GM12872 (cell line): ENCODE results near the gene FAM174A.

Experiments
- TF ChIP-seq, protein P1 (sequence below): IDR thresholded peaks from 3 replicates; pipeline ENCODE4 v1.5.1; 2011; ENCODE audit warnings: low read depth, mild to moderate bottlenecking, low read length, moderate library complexity; ENCODE audit not compliant: insufficient read depth

FAM174A gene

DNA sequence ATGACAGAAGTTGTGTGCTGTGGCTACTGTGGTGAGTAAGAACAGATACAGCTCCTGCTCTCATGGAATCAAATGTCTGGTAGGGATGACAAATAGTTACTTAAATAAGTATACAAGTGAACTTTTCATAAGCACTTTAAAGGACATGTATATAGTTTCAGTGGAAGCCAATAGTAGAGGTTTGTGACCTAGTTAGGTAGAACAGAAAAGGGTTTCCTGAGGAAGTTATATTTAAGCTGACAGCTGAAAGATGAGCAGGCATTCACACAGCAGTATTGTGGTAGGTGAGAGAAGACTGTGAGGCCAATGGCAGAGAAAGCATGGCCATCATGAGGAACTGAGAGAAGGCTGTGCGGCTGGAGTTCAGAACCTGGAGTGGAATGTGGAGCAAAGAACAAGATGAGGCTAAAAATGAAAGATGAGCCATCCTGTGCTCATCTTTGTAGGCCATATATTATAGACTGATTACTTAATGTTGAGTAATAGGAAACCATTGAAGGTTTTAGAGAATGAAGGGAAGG, 15.4 kb downstream of the FAM174A start:
- TF ChIP-seq, protein P1, sequence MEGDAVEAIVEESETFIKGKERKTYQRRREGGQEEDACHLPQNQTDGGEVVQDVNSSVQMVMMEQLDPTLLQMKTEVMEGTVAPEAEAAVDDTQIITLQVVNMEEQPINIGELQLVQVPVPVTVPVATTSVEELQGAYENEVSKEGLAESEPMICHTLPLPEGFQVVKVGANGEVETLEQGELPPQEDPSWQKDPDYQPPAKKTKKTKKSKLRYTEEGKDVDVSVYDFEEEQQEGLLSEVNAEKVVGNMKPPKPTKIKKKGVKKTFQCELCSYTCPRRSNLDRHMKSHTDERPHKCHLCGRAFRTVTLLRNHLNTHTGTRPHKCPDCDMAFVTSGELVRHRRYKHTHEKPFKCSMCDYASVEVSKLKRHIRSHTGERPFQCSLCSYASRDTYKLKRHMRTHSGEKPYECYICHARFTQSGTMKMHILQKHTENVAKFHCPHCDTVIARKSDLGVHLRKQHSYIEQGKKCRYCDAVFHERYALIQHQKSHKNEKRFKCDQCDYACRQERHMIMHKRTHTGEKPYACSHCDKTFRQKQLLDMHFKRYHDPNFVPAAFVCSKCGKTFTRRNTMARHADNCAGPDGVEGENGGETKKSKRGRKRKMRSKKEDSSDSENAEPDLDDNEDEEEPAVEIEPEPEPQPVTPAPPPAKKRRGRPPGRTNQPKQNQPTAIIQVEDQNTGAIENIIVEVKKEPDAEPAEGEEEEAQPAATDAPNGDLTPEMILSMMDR: no peak

DNA sequence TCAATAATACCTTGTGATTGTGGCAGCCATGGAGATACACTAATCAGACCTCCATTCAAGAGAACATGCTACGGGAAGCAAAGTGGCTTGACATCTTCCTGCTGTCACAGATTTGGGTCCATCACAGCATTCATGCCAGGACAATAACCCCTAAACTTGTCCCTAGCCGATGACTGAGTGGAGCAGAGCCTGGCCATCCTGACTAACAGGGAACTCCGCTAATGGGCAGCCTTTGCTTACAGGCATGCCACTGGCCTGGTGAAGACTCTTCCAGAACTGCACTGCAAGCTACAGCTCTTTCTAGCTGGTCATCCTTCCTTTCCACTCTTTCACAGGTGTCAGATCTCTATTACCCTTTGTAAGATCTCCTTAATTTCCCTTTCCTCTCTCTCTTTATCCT, 16.0 kb downstream of the FAM174A start:
- TF ChIP-seq, protein P1: no peak

DNA sequence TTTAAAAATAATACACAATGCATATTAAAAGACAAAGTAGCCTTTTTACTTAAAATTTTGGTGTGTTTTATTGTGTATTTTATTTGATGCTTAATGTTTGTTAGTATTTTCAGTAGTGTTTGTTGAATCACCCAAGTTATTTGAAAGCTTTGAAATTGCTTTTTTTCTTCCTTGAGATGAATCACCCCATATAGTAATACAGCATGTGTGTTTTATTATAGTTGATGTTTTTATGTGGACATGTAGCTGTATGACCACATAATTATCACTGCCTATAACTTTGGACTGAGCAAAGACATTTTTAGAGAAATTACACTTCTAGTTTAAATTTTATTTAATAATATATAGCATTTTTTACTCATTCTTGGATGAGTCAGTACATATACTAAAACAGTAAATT, 18.0 kb downstream of the FAM174A start:
- TF ChIP-seq, protein P1: no peak

DNA sequence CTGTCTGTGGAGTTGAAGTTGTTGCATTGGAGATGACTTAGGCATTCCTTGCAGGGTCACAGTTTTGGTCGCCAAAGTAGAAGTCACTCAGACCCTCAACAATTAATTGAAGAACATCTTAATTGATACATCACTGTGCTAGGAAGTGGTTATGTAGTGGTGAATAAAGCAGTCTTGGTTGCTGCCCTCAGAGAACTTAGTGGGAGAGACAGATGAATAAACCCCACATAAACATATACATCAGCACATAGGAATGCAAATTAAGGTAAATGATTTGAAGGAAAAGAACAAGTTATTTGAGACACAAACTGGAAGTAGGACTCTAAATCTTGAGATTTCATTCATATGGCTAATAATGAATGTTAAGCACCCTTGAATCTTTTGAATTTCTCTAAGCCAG, 25.7 kb downstream of the FAM174A start:
- TF ChIP-seq, protein P1: no peak

DNA sequence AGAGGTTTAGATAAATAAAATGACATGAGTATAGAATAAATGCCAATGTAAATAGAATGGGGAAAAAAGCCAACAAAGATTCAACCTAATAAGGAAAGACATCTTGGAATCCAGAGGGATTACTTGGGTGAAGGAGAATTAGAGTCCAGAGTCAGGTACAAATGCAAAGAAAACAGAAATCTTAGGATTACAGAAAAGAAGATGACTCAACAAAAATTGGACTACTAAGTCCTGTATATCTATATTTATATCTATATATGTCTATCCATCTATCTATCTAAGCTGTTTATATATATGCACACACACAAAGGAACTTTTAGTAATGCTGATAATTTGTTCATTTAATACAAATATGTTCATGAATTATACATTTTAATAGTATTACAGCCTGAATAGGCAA, 27.6 kb downstream of the FAM174A start:
- TF ChIP-seq, protein P1: no peak

DNA sequence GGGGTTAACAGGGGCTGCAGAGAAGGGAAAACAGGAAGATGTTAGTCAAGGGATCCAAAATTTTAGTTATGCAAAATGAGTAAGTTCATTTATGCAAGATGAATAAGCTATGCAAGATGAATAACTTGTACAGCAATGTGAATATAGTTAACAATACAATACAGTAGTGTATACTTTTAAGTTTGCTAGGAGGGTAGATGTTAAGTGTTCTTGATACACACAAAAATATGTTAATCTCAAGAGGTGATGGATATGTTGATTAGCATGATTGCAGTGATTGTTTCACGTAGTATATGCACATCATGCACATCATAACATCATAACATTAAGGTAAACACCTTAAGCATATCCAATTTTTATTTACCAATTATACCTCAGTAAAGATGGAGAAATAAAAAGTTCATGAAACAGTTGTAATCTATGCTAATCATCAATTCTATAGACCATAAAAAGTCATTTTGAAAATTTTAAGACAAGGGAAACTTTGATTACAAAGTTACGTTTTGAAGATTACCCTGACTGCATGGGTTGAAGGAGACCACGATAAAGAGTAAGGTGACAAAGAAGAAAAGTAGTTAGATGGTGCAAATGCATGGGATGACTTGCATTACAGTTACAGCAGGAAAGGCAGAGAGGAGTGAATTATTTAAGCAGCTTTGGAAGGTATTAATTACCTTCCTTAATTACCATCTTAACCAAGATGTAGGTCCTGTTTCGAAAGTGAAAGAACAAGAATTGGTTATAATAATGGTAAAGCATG, 31.4 kb downstream of the FAM174A start:
- TF ChIP-seq, protein P1: no peak

DNA sequence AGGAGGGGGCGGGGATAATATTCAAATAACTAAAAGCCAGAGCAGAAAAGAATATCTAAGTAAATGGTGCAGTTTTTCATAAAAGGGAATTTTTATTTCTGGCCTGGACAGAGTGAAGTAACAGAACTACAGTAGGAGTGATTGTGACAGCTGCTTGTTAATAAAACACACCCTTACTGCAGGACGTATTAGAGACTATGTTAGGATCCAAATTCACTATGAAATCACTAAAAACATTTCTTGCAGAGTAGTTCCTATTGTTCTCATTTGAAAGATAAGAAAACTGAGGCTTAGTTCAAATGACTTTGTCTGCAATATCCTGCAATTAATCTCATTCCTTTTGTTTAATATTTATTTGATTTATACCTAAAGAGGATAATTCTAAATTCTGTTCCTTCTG, 39.5 kb downstream of the FAM174A start:
- TF ChIP-seq, protein P1: no peak
